GM19324 (cell line): Measurements from ENCODE around the gene CAMKK1.

ENCODE experiments used
- ATAC-seq: cut with Tn5 transposase; IDR thresholded peaks from one replicate; pipeline ENCODE4 v1.9.1; 2021; ENCODE audit warnings: mild to moderate bottlenecking, moderate library complexity; ENCODE audit not compliant: unreplicated experiment, low FRiP score

The CAMKK1 gene

GRCh38 chr17:3815925-3816324 lies 76.9 kb downstream of the CAMKK1 start:
- no peak for ATAC-seq

DNA sequence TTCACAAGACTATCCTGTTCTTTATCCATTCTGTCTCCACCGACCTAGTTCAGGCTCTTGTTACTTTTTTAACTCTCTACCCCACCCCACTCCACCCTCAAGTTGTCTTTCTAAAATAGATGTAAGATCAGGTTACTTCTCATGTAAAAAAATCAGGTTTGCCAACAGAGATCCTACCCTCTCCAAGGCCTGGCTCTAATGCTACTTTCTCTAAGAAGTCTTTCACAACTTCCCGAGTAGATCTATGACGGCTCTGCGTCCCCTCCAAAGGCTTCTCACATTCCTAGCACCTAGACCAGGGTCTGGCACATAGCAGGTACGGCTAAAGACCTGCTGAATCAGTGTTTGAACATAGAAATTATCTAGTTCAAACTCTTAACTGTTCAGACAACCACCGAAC lies 77.7 kb downstream of the CAMKK1 start:
- ATAC-seq: no peak

DNA sequence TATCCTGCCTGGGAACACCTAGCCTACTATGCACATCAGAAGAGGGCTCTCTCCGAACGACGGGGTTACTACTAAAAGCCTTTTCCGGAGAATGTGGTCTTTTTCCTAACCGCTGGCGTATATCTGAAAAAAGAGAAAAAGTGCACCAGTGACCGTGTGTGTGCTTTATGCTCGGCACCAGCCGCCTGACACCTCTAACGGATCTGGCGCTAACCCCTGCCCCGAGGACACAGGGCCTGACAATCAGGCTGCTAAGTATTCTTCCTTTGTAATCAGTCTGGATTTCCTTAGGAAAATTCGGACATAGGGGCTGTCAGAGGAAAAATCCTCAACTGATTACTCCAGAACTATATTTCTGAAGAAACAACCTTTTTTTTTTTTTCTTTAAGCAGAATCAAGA lies 78.5 kb downstream of the CAMKK1 start:
- no peak for ATAC-seq

GRCh38 chr17:3813171-3813570 lies 79.7 kb downstream of the CAMKK1 start:
- no peak for ATAC-seq

DNA sequence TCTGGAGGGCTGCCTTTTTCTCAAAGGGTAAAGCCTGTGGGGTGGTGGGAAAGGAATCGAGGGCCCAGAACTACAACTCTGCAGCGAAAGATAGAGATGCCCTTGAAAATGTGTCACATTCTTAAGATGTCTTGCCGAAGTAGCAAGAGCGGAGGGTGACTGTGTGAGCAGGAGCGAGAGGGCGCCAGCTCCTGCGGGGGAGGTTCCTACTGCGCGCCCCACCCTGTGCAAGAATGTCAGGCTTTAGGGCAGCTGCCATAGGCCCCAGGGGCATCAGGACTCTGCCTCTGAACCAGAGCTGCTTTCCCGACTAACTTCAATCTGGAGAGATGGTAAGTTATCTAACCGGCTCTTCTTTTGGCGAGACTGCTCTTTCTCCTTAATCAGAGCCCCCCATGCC lies 80.1 kb downstream of the CAMKK1 start:
- no peak for ATAC-seq

DNA sequence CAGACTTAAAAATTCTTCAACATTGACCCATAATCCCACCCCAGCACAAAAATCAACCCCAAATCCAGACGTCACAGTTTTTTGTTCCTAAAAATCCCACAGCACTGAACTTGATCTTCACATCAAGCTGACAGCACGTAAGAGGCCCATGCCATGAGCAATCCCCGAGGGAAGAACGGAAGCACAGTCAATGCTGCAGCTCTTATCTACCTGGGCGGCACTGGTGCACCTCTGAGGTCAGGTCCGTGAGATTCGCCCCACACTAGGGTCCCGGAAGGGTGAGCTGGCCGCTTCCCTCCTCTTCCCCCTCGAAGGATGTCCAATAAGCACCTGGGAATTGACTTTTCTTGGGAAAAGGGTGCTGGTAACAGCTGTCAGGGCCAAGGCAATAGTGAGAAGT lies 80.6 kb downstream of the CAMKK1 start:
- ATAC-seq: no peak
